ENCODE data around the gene MT1E. TPM values are rescaled to one million over a fixed set of nuclear protein-coding genes. Genes with fewer than 3 reads are reported as not detected.
A peak's percentile ranks its signal among the peaks of the same experiment; 100 is the strongest.

Gene MT1E
- total RNA-seq, 1 experiment from 2014 or later = 22.3 TPM

DNA sequence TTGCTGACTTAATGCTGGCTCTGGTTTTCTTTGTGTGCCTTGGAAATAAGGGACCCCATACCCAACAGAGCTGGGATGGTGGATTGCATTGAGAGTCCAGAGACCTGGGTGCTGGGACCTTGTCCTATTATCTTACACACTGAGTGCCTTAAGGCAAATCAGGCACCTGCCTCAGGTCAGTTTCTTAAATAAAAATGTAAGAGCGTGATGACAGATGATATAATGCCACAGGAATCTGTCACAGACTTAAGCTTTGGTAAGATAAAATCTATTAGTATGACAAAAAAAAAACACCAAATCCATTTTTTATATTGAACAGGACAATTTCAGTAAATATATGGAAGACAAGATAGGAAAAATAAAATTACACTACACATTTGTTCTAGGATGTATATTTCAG, 14.5 kb downstream of the MT1E start:
- no peaks in the 10 kb centered on the region for H3K36me3 ChIP-seq (replicated peaks; ENCODE audit: control insufficient read depth, insufficient read depth, low read length)
- no peak overlapping the region for H3K4me3 ChIP-seq (ENCODE audit: insufficient read depth, low read depth, low read length)
- DNase-seq = no peak
- H3K27me3 ChIP-seq (ENCODE audit: control insufficient read depth, insufficient read depth, low read length) = peaks cover 99% of the 10 kb centered on the region

DNA sequence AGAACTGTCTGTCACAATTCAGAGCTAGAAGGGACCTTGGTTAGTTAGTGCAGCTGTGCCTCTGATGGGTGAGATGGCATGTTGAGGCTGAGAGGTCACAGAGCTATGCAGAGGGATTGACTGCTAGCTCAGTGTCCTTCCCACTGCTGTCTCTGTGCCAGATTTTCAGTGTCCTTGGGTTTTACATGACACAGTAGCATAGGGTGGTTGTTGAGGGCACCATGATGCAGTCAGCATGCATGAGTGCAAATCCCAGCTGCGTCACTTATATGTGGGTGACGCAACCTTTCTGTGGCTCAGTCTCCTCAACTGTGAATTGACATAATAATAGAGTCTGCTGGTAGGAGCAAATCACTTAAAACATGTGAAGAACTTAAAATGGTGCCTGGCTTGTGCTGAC, 15.6 kb downstream of the MT1E start:
- H3K27me3 ChIP-seq (ENCODE audit: control insufficient read depth, insufficient read depth, low read length) = peaks cover 99% of the 10 kb centered on the region
- H3K36me3 ChIP-seq (replicated peaks; ENCODE audit: control insufficient read depth, insufficient read depth, low read length) = no peaks in the 10 kb centered on the region
- H3K4me3 ChIP-seq (ENCODE audit: insufficient read depth, low read depth, low read length) = no peak overlapping the region
- no peak for DNase-seq

DNA sequence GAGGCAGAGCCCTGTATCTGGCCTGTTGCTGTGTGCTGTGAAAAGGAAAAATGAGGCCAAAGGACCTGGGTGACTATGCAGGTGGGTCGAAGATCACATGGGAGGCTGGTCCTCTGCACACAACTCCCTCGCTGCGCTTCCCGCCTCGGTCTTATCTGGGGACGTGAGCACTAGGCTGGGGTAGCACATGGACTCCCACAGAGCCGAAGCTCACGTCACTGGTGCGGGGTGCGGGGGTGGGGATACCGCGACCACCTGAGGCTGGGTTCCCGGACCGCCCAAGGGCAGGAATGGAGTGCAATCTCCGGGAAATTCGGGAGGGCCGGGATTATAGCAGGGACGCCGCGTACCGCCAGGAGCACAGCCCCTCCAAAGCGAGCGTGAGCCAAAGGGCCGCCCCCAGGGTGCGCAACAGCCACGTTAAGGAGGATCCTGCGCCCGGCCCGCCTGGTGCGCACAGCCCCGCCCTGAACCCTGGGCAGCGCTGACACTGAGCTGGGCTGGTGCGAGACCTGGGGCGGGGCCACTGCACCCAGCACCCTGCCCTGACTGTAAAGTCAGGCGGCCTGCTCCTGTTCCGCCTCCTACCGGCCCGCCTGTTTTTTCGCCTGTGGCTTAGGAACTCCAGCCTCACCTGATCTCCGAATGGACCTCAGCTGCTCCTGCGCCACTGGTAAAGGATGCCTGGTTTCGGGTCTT, 17.6 kb downstream of the MT1E start:
- peak; percentile 85 for DNase-seq
- Histone ChIP-seq H3K36me3 (replicated peaks; ENCODE audit: control insufficient read depth, insufficient read depth, low read length) (no peaks in the 10 kb centered on the region), H3K4me3 (ENCODE audit: insufficient read depth, low read depth, low read length) (peak overlapping the region; percentile 45), H3K27me3 (ENCODE audit: control insufficient read depth, insufficient read depth, low read length) (peaks cover 97% of the 10 kb centered on the region)

DNA sequence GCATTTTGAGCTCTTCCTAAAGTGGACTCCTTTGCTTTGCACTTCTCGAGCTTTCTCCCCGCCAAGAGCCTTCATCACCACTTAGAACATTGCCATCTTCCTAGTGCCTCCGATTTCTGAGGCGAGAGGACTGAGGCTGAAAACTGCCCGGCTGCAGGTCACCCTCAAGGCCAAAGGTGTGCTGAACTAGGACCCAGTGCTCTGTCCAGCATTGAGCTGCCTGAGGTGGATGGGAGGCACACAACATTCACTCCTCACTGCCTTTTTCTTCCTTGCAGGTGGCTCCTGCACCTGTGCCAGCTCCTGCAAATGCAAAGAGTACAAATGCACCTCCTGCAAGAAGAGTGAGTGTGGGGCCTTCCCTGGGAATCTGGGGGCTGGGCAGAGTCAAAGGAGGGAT, 18.3 kb downstream of the MT1E start:
- DNase-seq = no peak
- Histone ChIP-seq H3K27me3 (ENCODE audit: control insufficient read depth, insufficient read depth, low read length) (peaks cover 97% of the 10 kb centered on the region), H3K36me3 (replicated peaks; ENCODE audit: control insufficient read depth, insufficient read depth, low read length) (no peaks in the 10 kb centered on the region), H3K4me3 (ENCODE audit: insufficient read depth, low read depth, low read length) (peak overlapping the region; percentile 45; the same call in 1 of the 2 replicates)

DNA sequence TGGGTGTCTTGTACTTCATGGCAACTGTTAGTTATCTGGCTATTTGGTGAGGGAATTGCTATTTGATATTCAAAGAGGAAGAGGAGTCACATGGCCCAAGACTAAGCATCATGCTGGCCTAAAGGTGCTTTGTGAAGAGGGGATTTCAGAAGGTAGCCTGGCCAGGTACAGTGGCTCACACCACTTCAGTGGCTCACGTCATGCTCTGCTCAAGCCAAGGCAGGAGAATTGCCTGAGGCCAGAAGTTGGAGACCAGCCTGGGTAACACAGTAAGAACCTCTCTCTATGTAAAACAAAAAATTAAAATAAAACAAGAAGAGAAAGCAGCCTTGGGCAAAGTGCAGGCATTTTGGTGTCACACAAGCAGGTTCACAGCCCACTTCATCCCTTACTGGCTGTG, 19.7 kb downstream of the MT1E start:
- Histone ChIP-seq H3K36me3 (replicated peaks; ENCODE audit: control insufficient read depth, insufficient read depth, low read length) (no peaks in the 10 kb centered on the region), H3K27me3 (ENCODE audit: control insufficient read depth, insufficient read depth, low read length) (peaks cover 89% of the 10 kb centered on the region), H3K4me3 (ENCODE audit: insufficient read depth, low read depth, low read length) (no peak overlapping the region)
- no peak for DNase-seq

DNA sequence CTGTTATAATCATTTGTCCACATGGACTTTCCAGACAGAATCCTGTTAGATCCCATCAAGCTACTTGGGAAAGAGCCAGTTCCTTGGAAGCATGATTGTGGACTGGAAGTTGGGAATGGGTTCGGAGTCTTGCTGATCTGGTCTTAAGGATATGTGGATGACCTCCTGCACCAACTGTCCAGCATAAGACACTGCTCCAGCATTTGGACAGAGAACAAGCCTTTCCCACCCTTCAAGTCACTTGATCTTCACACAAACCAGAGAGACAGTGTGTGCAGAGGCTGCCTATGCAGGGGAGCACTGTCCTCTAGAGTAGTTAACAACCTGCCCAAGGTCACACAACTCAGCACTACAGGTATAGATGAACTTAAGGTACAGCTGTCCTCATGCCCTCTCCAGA, 20.3 kb downstream of the MT1E start:
- H3K27me3 ChIP-seq (ENCODE audit: control insufficient read depth, insufficient read depth, low read length) = peaks cover 83% of the 10 kb centered on the region
- H3K36me3 ChIP-seq (replicated peaks; ENCODE audit: control insufficient read depth, insufficient read depth, low read length) = no peaks in the 10 kb centered on the region
- H3K4me3 ChIP-seq (ENCODE audit: insufficient read depth, low read depth, low read length) = no peak overlapping the region
- no peak for DNase-seq

DNA sequence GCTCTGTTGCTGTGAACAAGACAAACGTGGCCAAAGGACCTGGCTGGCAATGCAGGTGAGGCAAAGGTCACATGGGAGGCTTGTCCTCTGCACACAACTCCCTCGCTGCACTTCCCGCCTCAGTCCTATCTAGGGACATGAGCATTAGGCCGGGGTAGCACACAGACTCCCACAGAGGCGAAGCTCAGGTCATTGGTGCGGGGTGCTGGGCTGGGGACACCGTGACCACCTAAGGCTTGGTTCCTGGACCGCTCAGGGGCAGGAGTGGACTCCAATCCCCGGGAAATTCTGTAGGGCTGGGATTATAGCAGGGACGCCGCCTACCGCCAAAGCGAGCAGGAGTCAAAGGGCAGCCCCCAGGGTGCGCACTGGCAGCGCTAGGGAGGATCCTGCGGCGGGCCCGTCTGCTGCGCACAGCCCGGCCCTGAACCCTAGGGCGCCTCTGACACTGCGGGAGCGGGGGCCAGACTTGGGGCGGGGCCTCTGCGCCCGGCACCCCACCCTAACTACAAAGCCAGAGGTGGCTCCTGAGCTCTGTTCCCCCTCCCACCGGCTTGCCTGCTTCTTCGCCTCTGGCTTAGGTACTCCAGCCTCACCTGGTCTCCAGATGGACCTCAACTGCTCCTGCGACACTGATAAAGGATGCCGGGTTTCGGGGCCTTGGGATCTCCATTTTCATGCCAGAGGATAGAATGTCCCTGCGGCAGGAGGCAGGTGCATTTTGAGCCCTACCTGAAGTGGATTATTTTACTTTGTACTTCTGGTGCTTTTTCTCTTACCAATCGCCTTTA, 22.3 kb downstream of the MT1E start:
- peak; percentile 82 for DNase-seq
- Histone ChIP-seq H3K36me3 (replicated peaks; ENCODE audit: control insufficient read depth, insufficient read depth, low read length) (no peaks in the 10 kb centered on the region), H3K27me3 (ENCODE audit: control insufficient read depth, insufficient read depth, low read length) (peaks cover 74% of the 10 kb centered on the region), H3K4me3 (ENCODE audit: insufficient read depth, low read depth, low read length) (peak overlapping the region; percentile 7; the same call in 1 of the 2 replicates)

DNA sequence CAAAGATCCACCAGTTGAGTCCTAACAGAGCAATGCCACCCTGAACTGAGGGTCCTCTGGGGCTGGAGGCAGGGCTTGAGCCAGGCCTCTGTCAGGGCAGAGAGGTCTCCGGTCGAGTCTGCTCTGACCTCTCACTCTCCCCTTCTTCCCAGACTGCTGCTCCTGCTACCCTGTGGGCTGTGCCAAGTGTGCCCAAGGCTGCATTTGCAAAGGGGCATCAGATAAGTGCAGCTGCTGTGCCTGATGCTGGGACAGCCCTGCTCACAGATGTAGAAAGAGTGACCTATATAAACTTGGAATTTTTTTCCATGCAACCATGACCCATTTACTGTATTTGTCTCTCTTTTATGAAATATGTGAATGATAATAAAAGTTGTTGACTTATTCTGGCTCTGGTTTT, 23.7 kb downstream of the MT1E start:
- no peak for DNase-seq
- Histone ChIP-seq H3K27me3 (ENCODE audit: control insufficient read depth, insufficient read depth, low read length) (peaks cover 62% of the 10 kb centered on the region), H3K4me3 (ENCODE audit: insufficient read depth, low read depth, low read length) (no peak overlapping the region), H3K36me3 (replicated peaks; ENCODE audit: control insufficient read depth, insufficient read depth, low read length) (no peaks in the 10 kb centered on the region)

DNA sequence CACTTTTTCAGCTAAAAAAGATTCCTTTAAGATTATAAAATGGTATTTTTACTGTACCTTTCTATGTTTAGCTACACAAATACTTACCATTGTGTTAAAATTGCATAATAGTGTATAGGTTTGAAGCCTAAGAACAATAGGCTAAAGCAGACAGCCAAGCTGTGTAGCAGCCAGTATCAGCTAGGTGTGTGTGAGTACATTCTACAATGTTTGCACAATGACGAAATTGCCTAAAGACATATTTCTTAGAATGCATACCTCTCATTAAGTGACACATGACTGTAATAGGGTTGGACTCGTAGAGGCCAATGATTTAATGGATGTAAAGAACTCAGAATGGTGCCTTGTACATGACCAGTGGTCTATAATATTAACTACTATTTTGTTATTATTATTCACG, 24.2 kb downstream of the MT1E start:
- H3K36me3 ChIP-seq (replicated peaks; ENCODE audit: control insufficient read depth, insufficient read depth, low read length) = no peaks in the 10 kb centered on the region
- no peak for DNase-seq
- H3K4me3 ChIP-seq (ENCODE audit: insufficient read depth, low read depth, low read length) = no peak overlapping the region
- peaks cover 57% of the 10 kb centered on the region for H3K27me3 ChIP-seq (ENCODE audit: control insufficient read depth, insufficient read depth, low read length)

DNA sequence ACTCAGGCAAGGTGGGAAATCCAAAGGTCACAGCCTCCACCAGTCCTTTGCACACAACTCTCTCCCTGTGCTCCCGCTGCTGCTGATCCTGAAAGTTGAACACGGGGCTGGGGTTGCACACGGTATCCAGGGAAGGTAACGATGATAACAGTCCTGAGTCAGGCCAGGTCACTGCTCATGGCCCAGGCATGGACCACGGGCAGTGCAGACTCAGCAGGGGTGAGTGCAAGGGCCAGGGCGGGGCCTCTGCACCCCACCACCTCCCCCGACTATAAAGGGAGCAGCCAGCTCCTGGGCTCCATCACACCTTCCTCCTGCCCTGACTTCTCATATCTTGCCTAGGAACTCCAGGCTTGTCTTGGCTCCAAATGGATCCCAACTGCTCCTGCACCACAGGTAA, 26.0 kb downstream of the MT1E start, which contains the start of gene MT1B:
MT1B (plus strand) TSS at position 301 of the 400 bp plus-strand sequence; CDS start at position 369, 68 bp downstream.
- Histone ChIP-seq H3K27me3 (ENCODE audit: control insufficient read depth, insufficient read depth, low read length) (peaks cover 43% of the 10 kb centered on the region), H3K36me3 (replicated peaks; ENCODE audit: control insufficient read depth, insufficient read depth, low read length) (no peaks in the 10 kb centered on the region), H3K4me3 (ENCODE audit: insufficient read depth, low read depth, low read length) (no peak within 1 kb of the TSS)
- no peak for DNase-seq

DNA sequence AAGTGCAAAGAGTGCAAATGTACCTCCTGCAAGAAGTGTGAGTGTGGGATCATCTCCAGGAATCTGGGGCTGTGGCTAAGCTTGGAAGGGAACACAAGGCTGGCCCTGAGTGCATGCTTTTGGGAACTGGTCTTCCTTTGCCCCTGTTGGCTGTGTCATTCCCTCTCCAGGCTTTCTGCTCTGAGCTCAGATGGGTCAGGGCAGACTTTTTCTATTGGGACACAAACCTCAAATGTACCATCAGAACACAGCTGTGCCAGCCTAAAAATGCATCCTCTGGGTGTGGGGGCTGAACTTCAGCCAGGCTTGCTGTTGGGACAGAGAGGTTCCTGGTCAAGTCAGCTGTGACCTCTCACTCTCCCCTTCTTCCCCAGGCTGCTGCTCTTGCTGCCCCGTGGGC, 27.0 kb downstream of the MT1E start:
- DNase-seq = no peak
- Histone ChIP-seq H3K4me3 (ENCODE audit: insufficient read depth, low read depth, low read length) (no peak overlapping the region), H3K36me3 (replicated peaks; ENCODE audit: control insufficient read depth, insufficient read depth, low read length) (no peaks in the 10 kb centered on the region), H3K27me3 (ENCODE audit: control insufficient read depth, insufficient read depth, low read length) (peaks cover 35% of the 10 kb centered on the region)

DNA sequence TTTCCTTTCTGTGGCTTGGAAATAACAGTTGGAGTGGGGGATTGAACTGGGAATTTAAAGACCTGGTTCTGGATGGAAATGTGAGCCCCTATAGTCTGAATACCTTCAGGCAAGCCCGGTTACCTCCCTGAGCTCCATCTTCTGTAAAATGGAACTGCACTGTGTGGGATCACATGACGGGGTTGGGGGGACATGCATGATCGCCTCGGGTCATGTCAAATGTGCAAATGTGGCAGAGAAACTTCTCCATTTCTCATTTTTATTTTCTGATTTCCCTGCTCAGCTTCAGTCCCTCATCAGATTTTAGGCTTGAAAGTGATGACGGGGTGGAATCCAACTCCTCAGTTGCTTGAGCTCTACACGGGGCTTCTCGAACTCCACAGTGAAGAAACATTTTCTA, 27.6 kb downstream of the MT1E start:
- H3K4me3 ChIP-seq (ENCODE audit: insufficient read depth, low read depth, low read length) = no peak overlapping the region
- H3K36me3 ChIP-seq (replicated peaks; ENCODE audit: control insufficient read depth, insufficient read depth, low read length) = no peaks in the 10 kb centered on the region
- DNase-seq = no peak
- H3K27me3 ChIP-seq (ENCODE audit: control insufficient read depth, insufficient read depth, low read length) = peaks cover 34% of the 10 kb centered on the region

DNA sequence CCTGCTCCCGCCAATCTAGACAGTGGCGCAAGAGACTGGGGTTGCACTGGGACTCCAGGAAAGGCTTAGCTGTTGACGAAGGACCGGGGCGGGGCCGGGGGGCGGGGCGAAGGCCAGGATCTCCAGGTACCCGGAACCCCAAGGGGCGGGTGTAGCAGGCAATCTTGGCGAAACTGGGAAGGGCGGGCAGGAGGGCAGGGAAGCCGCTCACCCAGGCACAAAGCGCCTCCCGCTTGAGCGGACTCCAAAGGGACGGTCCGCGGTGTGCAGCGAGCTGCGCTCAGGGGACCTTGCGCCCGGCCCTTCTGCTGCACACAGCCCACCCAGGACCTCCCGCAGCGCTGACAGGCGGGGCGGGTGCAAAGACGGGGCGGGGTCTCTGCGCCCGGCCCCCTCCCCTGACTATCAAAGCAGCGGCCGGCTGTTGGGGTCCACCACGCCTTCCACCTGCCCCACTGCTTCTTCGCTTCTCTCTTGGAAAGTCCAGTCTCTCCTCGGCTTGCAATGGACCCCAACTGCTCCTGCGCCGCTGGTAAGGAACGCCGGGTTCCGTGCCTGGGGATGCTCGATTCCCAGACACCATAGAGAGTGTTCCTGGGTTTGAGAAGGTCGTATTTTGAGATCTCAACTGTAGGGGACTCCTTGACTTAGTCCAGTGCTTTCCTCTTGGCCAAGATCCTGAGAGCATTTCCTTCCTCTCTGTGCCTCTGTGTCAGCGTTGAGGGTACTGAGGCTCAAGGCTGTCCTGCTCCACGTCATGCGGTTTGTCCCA, 32.2 kb downstream of the MT1E start, which contains the start of gene MT1F:
MT1F (plus strand) TSS at position 405 of the 772 bp plus-strand sequence; CDS start at position 505, 100 bp downstream.
- DNase-seq = peak; percentile 96
- Histone ChIP-seq H3K4me3 (ENCODE audit: insufficient read depth, low read depth, low read length) (peak within 1 kb of the TSS; percentile 66), H3K27me3 (ENCODE audit: control insufficient read depth, insufficient read depth, low read length) (peaks cover 57% of the 10 kb centered on the region), H3K36me3 (replicated peaks; ENCODE audit: control insufficient read depth, insufficient read depth, low read length) (no peaks in the 10 kb centered on the region)

DNA sequence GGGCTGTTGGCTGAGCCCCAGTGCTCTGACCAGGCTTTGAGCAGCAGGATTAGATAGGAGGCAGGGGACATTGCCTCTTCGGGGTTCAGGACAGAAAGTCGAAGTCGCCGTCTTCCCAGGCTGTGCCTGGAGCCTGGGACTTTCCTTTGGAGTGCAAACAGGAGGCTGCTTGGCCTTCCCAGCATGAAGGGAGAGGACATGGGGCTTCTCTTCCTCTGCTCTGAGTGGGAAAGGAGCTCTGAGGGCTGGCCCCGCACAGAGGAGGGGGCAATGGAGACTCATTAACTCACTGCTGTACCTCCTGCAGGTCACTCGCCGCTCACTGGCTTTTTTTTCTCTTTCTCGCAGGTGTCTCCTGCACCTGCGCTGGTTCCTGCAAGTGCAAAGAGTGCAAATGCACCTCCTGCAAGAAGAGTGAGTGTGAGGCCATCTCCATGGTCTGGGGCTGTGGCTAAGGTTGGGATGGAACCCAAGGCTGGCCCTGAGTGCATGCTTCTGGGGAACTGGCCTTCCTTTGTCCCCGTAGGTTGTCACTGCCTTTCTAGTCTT, 32.8 kb downstream of the MT1E start:
- Histone ChIP-seq H3K27me3 (ENCODE audit: control insufficient read depth, insufficient read depth, low read length) (peaks cover 60% of the 10 kb centered on the region), H3K4me3 (ENCODE audit: insufficient read depth, low read depth, low read length) (peak overlapping the region; percentile 66), H3K36me3 (replicated peaks; ENCODE audit: control insufficient read depth, insufficient read depth, low read length) (no peaks in the 10 kb centered on the region)
- peak; percentile 47 for DNase-seq
